HepG2 (cell line): ENCODE data around the gene TFEB. TPM values are rescaled to one million over a fixed set of nuclear protein-coding genes. Genes with fewer than 3 reads are reported as not detected.

Experiments used
- ATAC-seq: fragments of 200-7000 bp; cut with Tn5 transposase; 3 replicates; pipeline ENCODE4 v1.9.1; 2020; ENCODE audit warnings: mild to moderate bottlenecking, moderate library complexity
- BruUV-seq: library from RNA; stranded (reverse); fragments of 400-500 nt; replicated peaks from 2 replicates; lab custom pipeline; 2021; lab: Mats Ljungman, UMichigan
- CTCF ChIA-PET: fragments of 300-600 bp; formaldehyde crosslinking; extraction: SDS; loops from one replicate; lab custom pipeline; 2021; ENCODE audit warnings: low total read pairs, inconsistent platforms, low intra/inter-chr PET ratio; lab: Yijun Ruan, JAX
- POLR2A ChIA-PET: fragments of 350-600 bp; sonication (Branson Sonifier 250); formaldehyde crosslinking; loops from one replicate; lab custom pipeline; 2020; ENCODE audit warnings: antibody characterized with exemption, inconsistent platforms; lab: Yijun Ruan, JAX
- DNase-seq: peaks from one replicate; pipeline ENCODE4 v3.0.0-alpha.2; 2015; ENCODE audit warnings: low spot score
- FAIRE-seq: peaks from 3 replicates; lab custom pipeline; 2011; peaks lifted over from hg19 to GRCh38; lab: Jason Lieb, UNC
- H2AFZ ChIP-seq: one replicate; pipeline ENCODE4 v1.6.1; 2011; ENCODE audit warnings: low read length, inconsistent platforms
- H3K27ac ChIP-seq: fragments of 300-600 bp; 3 replicates; pipeline ENCODE4 v1.8.0; 2011; ENCODE audit warnings: mixed run types, mild to moderate bottlenecking, mixed read lengths, low read length, inconsistent platforms; ENCODE audit not compliant: insufficient read depth; ENCODE audit errors: extremely low read length
- H3K27me3 ChIP-seq, 2 experiments: fragments of 200-600 bp in 1 of 2; 2 replicates in 1 of 2; 3 replicates in 1 of 2; pipeline versions ENCODE4 v1.6.0 to v1.8.0; 2011; ENCODE audit warnings: low read length in 2 of 2, mild to moderate bottlenecking in 2 of 2, moderate library complexity in 2 of 2, inconsistent platforms in 1 of 2; ENCODE audit not compliant: insufficient read depth in 2 of 2, control insufficient read depth in 1 of 2
- H3K36me3 ChIP-seq, 2 experiments: fragments of 200-600 bp in 1 of 2; replicated peaks in 1 of 2; 2 replicates in 1 of 2; 3 replicates in 1 of 2; pipeline versions ENCODE4 v1.5.1 to v1.8.0; 2011; ENCODE audit warnings: low read length in 2 of 2, inconsistent platforms in 1 of 2; ENCODE audit not compliant: insufficient read depth in 2 of 2, control insufficient read depth in 1 of 2
- H3K4me1 ChIP-seq: 2 replicates; pipeline ENCODE4 v1.5.1; 2012; ENCODE audit warnings: low read length, inconsistent platforms; ENCODE audit not compliant: insufficient read depth
- H3K4me2 ChIP-seq: 2 replicates; pipeline ENCODE4 v1.6.0; 2011; ENCODE audit warnings: low read depth, low read length, inconsistent platforms
- H3K4me3 ChIP-seq, 3 experiments: fragments of 200-600 bp in 1 of 3; sonication (generic), shearing (Covaris generic) in 1 of 3; replicated peaks in 1 of 3; 2 replicates each; pipeline ENCODE4 v1.5.1; 2011 to 2016; ENCODE audit warnings: low read length in 3 of 3, inconsistent platforms in 2 of 3, low read depth in 2 of 3, mild to moderate bottlenecking in 2 of 3, control low read depth in 1 of 3, mixed read lengths in 1 of 3; ENCODE audit not compliant: insufficient read depth in 1 of 3
- H3K79me2 ChIP-seq: one replicate; pipeline ENCODE4 v1.6.1; 2011; ENCODE audit warnings: low read length, inconsistent platforms; ENCODE audit not compliant: insufficient read depth
- H3K9ac ChIP-seq: 2 replicates; pipeline ENCODE4 v1.6.0; 2011; ENCODE audit warnings: mild to moderate bottlenecking, low read depth, low read length, inconsistent platforms; ENCODE audit not compliant: insufficient read depth
- H3K9me3 ChIP-seq: 2 replicates; pipeline ENCODE4 v1.5.1; 2012; ENCODE audit warnings: mild to moderate bottlenecking, low read length
- H4K20me1 ChIP-seq: 2 replicates; pipeline ENCODE4 v1.6.0; 2011; ENCODE audit warnings: inconsistent platforms, mild to moderate bottlenecking, low read length, moderate library complexity; ENCODE audit not compliant: insufficient read depth
- ATF7 ChIP-seq, 2 experiments: fragments of 450-650 bp in 1 of 2; sonication (generic) in 1 of 2; formaldehyde crosslinking in 1 of 2; IDR thresholded peaks; 2 replicates each; pipeline versions ENCODE4 v1.4.0 to v1.6.1; 2016 to 2020; ENCODE audit warnings: antibody characterized with exemption in 1 of 2, mild to moderate bottlenecking in 1 of 2, missing genetic modification reagents in 1 of 2
- EED ChIP-seq: sonication (generic); formaldehyde crosslinking; IDR thresholded peaks from 2 replicates; pipeline ENCODE4 v1.5.0; 2020; ENCODE audit warnings: mild to moderate bottlenecking, missing genetic modification reagents
- FOXO4 ChIP-seq: sonication (generic); formaldehyde crosslinking; conservative IDR thresholded peaks from 2 replicates; pipeline ENCODE4 v1.8.1; 2023; ENCODE audit warnings: missing genetic modification reagents
- PAX8 ChIP-seq: sonication (generic); formaldehyde crosslinking; IDR thresholded peaks from 2 replicates; pipeline ENCODE4 v1.8.0; 2022; ENCODE audit warnings: mild to moderate bottlenecking, missing genetic modification reagents, borderline replicate concordance
- SOX13 ChIP-seq, 3 experiments: fragments of 450-650 bp in 1 of 3; sonication (generic) in 1 of 3; formaldehyde crosslinking in 1 of 3; IDR thresholded peaks in 2 of 3; conservative IDR thresholded peaks in 1 of 3; 2 replicates each; pipeline versions ENCODE4 v1.5.0 to v1.6.1; 2016 to 2020; ENCODE audit warnings: antibody characterized with exemption in 1 of 3, mild to moderate bottlenecking in 1 of 3, missing compliant biosample characterization in 1 of 3, missing genetic modification reagents in 1 of 3, moderate library complexity in 1 of 3
- WGBS: methylation state at CpG from one replicate; pipeline ENCODE4 v1.1.6; 2017; ENCODE audit warnings: low lambda C conversion rate; 5-methylcytosine and 5-hydroxymethylcytosine counted together
- in situ Hi-C: cut with HindIII; loops from 2 replicates; pipeline ENCODE4 v1.10.0; 2017; ENCODE audit warnings: low pct_unique_long_range_greater_than_20kb; ENCODE audit not compliant: extremely low pct_ligation_motif_present
- intact Hi-C: fragments of 100-400 bp; cut with micrococcal nuclease; formaldehyde crosslinking; loops from one replicate; pipeline ENCODE4 v1.10.0; 2022; ENCODE audit not compliant: unreplicated experiment
- polyA plus RNA-seq, 8 experiments: library from polyadenylated mRNA; depleted of rRNA in 3 of 8; stranded (reverse) in 7 of 8; unstranded in 1 of 8; fragments of >200 nt; fragmentation: Illumina TruSeq in 4 of 8; extraction: Trizol in 4 of 8; gene quantifications; 2 replicates each; pipeline versions ENCODE4 v1.2.1 to v1.2.3, GENCODE V29; 2011 to 2016; ENCODE audit warnings: low read depth in 4 of 8, missing spikeins in 1 of 8, mixed read lengths in 1 of 8; ENCODE audit not compliant: insufficient read depth in 1 of 8
- total RNA-seq, 5 experiments: library from RNA; depleted of rRNA; stranded (reverse); fragments of >200 nt; fragmentation: Illumina TruSeq; extraction: Trizol; gene quantifications; 2 replicates each; pipeline ENCODE4 v1.2.3, GENCODE V29; 2016; ENCODE audit warnings: low read depth in 1 of 5

The TFEB gene
- total and polyA plus RNA-seq, 2 of the 13 experiments (the other 11 are each of a cell fraction or from before 2014, with no cell fraction given), result 13.3 to 18.7 TPM

- FAIRE-seq, result no peak
- H3K27me3 ChIP-seq, result peaks cover 10 to 78% of the 10 kb centered on the region in 2 experiments
Observed at GRCh38 chr6:41675176-41675775, 60.1 kb downstream of the TFEB start.

More at GRCh38 chr6:41675176-41675775, 60.1 kb downstream of the TFEB start:
- no peak overlapping the region for H3K4me3 ChIP-seq
- no peak overlapping the region for H3K27ac ChIP-seq
- in situ Hi-C loops, result no loop called here
- H3K9ac ChIP-seq, result no peak overlapping the region
- H2AFZ ChIP-seq, result no peak overlapping the region
- POLR2A ChIA-PET, result no interaction called here
- no peaks in the 10 kb centered on the region for H4K20me1 ChIP-seq
- BruUV-seq, result no TSS peak
- DNase-seq, result no peak
- H3K4me2 ChIP-seq, result no peak overlapping the region
- no peaks in the 10 kb centered on the region for H3K79me2 ChIP-seq
- TF ChIP-seq FOXO4 (CRISPR knock-in tag), result 0 out of 2 replicates have a peak, but pooled peaks have one; percentile 23
- no peak for TF ChIP-seq SOX13 (IDR thresholded peaks at IDR 0.05)
- TF ChIP-seq SOX13 (CRISPR knock-in tag; conservative IDR thresholded peaks at IDR 0.05 in 1 of 2, IDR thresholded peaks at IDR 0.05 in 1 of 2), result no peak
- no peak for TF ChIP-seq ATF7 (IDR thresholded peaks at IDR 0.05)
- TF ChIP-seq ATF7 (CRISPR knock-in tag; IDR thresholded peaks at IDR 0.05), result no peak
- no peak for TF ChIP-seq PAX8 (CRISPR knock-in tag)
- TF ChIP-seq EED (CRISPR knock-in tag), result 0 out of 2 replicates have a peak, but pooled peaks have one; percentile 31
- TF ChIP-seq, all 625 proteins: peak for 2
- intact Hi-C loops, result no loop called here
- WGBS, result 32% methylated on average over 5 of the region's 6 CpGs
- ATAC-seq, result no peak
- Histone ChIP-seq H3K4me1 (peaks cover 9% of the 10 kb centered on the region), H3K36me3 (no peaks in the 10 kb centered on the region), H3K9me3 (no peaks in the 10 kb centered on the region)
- CTCF ChIA-PET, result no interaction called here
